Stimulated activated CD8-positive, alpha-beta memory T cell treated with anti-CD3 and anti-CD28 coated beads, Interleukin-4, amount 100 ng/mL, for 24 hours (primary cell): ENCODE data around the gene PWP1.

Experiments used
- DNase-seq: peaks from one replicate; pipeline ENCODE4 v3.0.0-alpha.2; 2020; ENCODE audit warnings: low read depth

The PWP1 gene

GRCh38 chr12:107685360-107686248 is at the start of gene PWP1:
PWP1 (plus strand) TSS chr12:107685799; CDS start chr12:107685900, 101 bp downstream.
- DNase-seq = peak; percentile 91

- no peak for DNase-seq
These were observed 44.4 kb upstream of the PWP1 start for GRCh38 chr12:107641154-107641553.

GRCh38 chr12:107642240-107642639 is 43.4 kb upstream of the PWP1 start:
- DNase-seq = no peak

- no peak for DNase-seq
These were observed 39.8 kb upstream of the PWP1 start for GRCh38 chr12:107645630-107646333.

- DNase-seq = no peak
These were observed 39.2 kb upstream of the PWP1 start for GRCh38 chr12:107646436-107646835.

- DNase-seq = no peak
These were observed 35.9 kb upstream of the PWP1 start for GRCh38 chr12:107649661-107650061.

- no peak for DNase-seq
These were observed 34.6 kb upstream of the PWP1 start for GRCh38 chr12:107650977-107651376.

GRCh38 chr12:107651571-107652449 is 33.8 kb upstream of the PWP1 start:
- DNase-seq = no peak

GRCh38 chr12:107653519-107653918 is 32.1 kb upstream of the PWP1 start:
- DNase-seq = no peak

GRCh38 chr12:107654873-107655272 is 30.7 kb upstream of the PWP1 start:
- no peak for DNase-seq

GRCh38 chr12:107655281-107656065 is 30.1 kb upstream of the PWP1 start:
- DNase-seq = no peak

GRCh38 chr12:107656302-107656701 is 29.3 kb upstream of the PWP1 start:
- no peak for DNase-seq

- no peak for DNase-seq
These were observed 28.5 kb upstream of the PWP1 start for GRCh38 chr12:107657133-107657532.

- DNase-seq = no peak
These were observed 28.0 kb upstream of the PWP1 start for GRCh38 chr12:107657621-107658020.

GRCh38 chr12:107660235-107660634 is 25.4 kb upstream of the PWP1 start:
- DNase-seq = no peak

GRCh38 chr12:107660861-107661415 is 24.7 kb upstream of the PWP1 start:
- DNase-seq = no peak

GRCh38 chr12:107661830-107662229 is 23.8 kb upstream of the PWP1 start:
- no peak for DNase-seq

GRCh38 chr12:107662484-107662883 is 23.1 kb upstream of the PWP1 start:
- no peak for DNase-seq

GRCh38 chr12:107663277-107663676 is 22.3 kb upstream of the PWP1 start:
- no peak for DNase-seq

GRCh38 chr12:107666009-107666408 is 19.6 kb upstream of the PWP1 start:
- no peak for DNase-seq

GRCh38 chr12:107667464-107667863 is 18.1 kb upstream of the PWP1 start:
- DNase-seq = no peak
